Activated CD8-positive, alpha-beta memory T cell treated with anti-CD3 and anti-CD28 coated beads, Interleukin-2, amount 50 U/mL, for 24 hours (primary cell): ENCODE results near the gene NID1.
"Not testable (repeated sequence)": the region's sequence is repeated elsewhere in the genome, so short reads cannot be mapped to it uniquely, and the experiment has no call there.

Experiments
- DNase-seq: peaks from one replicate; pipeline ENCODE4 v3.0.0-alpha.2; 2020; ENCODE audit errors: extremely low read depth

NID1 gene

GRCh38 chr1:235999259-235999925 lies 65.5 kb downstream of the NID1 start:
- DNase-seq: peak; percentile 54

- DNase-seq: no peak
Observed at GRCh38 chr1:235998812-235999211, 66.1 kb downstream of the NID1 start.

- DNase-seq: no peak
Observed at GRCh38 chr1:235997931-235998330, 67.0 kb downstream of the NID1 start.

GRCh38 chr1:235997049-235997448 lies 67.8 kb downstream of the NID1 start:
- DNase-seq: no peak

GRCh38 chr1:235996048-235996785 lies 68.7 kb downstream of the NID1 start:
- no peak for DNase-seq

GRCh38 chr1:235995511-235995910 lies 69.4 kb downstream of the NID1 start:
- DNase-seq: no peak

- no peak for DNase-seq
Observed at GRCh38 chr1:235993652-235994051, 71.2 kb downstream of the NID1 start.

GRCh38 chr1:235992868-235993267 lies 72.0 kb downstream of the NID1 start:
- DNase-seq: no peak

- DNase-seq: no peak
Observed at GRCh38 chr1:235992346-235992745, 72.5 kb downstream of the NID1 start.

- DNase-seq: no peak
Observed at GRCh38 chr1:235990330-235990795, 74.5 kb downstream of the NID1 start.

GRCh38 chr1:235989105-235989504 lies 75.8 kb downstream of the NID1 start:
- no peak for DNase-seq

- no peak for DNase-seq
Observed at GRCh38 chr1:235986869-235987268, 78.0 kb downstream of the NID1 start.

- DNase-seq: no peak
Observed at GRCh38 chr1:235984041-235984825, 80.7 kb downstream of the NID1 start.

- DNase-seq: no peak
Observed at GRCh38 chr1:235980976-235981375, 83.9 kb downstream of the NID1 start.

- DNase-seq: no peak
Observed at GRCh38 chr1:235979716-235980333, 85.1 kb downstream of the NID1 start.

GRCh38 chr1:235979176-235979575 lies 85.7 kb downstream of the NID1 start:
- DNase-seq: no peak

- DNase-seq: no peak
Observed at GRCh38 chr1:235976490-235976889, 88.4 kb downstream of the NID1 start.

GRCh38 chr1:235974616-235975015 lies 90.3 kb downstream of the NID1 start:
- DNase-seq: no peak

GRCh38 chr1:235972691-235973090 lies 92.2 kb downstream of the NID1 start:
- DNase-seq: not testable (repeated sequence)

GRCh38 chr1:235972311-235972689 lies 92.6 kb downstream of the NID1 start:
- no peak for DNase-seq

- DNase-seq: peak; percentile 71
Observed at GRCh38 chr1:235971571-235972310, 93.1 kb downstream of the NID1 start.
